ENCODE results near the gene AIG1. TPM values are rescaled to one million over a fixed set of nuclear protein-coding genes. Genes with fewer than 3 reads are reported as not detected.

AIG1 gene
- total and polyA plus RNA-seq, 2 experiments from 2014 or later, result 92.8 to 102 TPM

DNA sequence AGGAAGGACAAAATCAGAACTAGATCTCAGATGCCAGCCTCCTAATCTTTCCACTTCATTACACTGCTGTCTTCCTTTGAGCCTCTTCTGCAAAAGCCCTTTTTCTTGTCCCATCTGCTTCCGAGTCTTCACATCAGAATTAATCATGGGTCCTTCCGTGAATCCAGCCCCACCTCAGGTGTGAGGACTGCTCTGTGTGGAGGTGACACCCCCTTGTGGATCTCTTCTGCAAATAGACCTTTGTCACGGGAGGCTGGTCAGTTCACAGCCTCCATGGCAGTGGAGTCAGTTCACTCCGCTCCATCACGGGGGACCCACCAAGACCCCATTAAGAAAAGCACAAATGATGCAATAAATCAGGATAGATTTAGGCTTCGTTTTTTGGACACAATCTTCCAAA is 218.7 kb downstream of the AIG1 start:
- Histone ChIP-seq H3K79me2 (no peaks in the 10 kb centered on the region), H2AFZ (no peak overlapping the region), H3K4me1 (ENCODE audit: insufficient read depth) (no peaks in the 10 kb centered on the region), H3K36me3 (replicated peaks; ENCODE audit: insufficient read depth, low read depth) (no peaks in the 10 kb centered on the region), H3K27ac (no peak overlapping the region), H3K4me2 (no peak overlapping the region), H4K20me1 (ENCODE audit: insufficient read depth, poor library complexity, severe bottlenecking) (no peaks in the 10 kb centered on the region), H3K4me3 (no peak overlapping the region), H3K27me3 (no peaks in the 10 kb centered on the region), H3K9me3 (ENCODE audit: low read depth) (no peaks in the 10 kb centered on the region), H3K9me2 (replicated peaks; ENCODE audit: insufficient read depth) (no peaks in the 10 kb centered on the region)
- peak; percentile 47 for DNase-seq (ENCODE audit: low spot score)
- TF ChIP-seq CTCF (IDR thresholded peaks at IDR 0.05; ENCODE audit: poor library complexity), result peak; percentile 43
- TF ChIP-seq EZH2 (IDR thresholded peaks at IDR 0.05; ENCODE audit: borderline replicate concordance), result no peak
- 72% methylated on average over 6 of the region's 6 CpGs for WGBS (ENCODE audit: low lambda C conversion rate, missing lambda C conversion rate)

GRCh38 chr6:143283887-143284645 is 223.4 kb downstream of the AIG1 start:
- H4K20me1 ChIP-seq (ENCODE audit: insufficient read depth, poor library complexity, severe bottlenecking), result no peaks in the 10 kb centered on the region
- no peak overlapping the region for H3K4me3 ChIP-seq
- no peak overlapping the region for H2AFZ ChIP-seq
- no peaks in the 10 kb centered on the region for H3K4me1 ChIP-seq (ENCODE audit: insufficient read depth)
- no peaks in the 10 kb centered on the region for H3K36me3 ChIP-seq (replicated peaks; ENCODE audit: insufficient read depth, low read depth)
- H3K9me3 ChIP-seq (ENCODE audit: low read depth), result no peaks in the 10 kb centered on the region
- H3K9me2 ChIP-seq (replicated peaks; ENCODE audit: insufficient read depth), result no peaks in the 10 kb centered on the region
- H3K4me2 ChIP-seq, result no peak overlapping the region
- 89% methylated on average over 13 of the region's 13 CpGs for WGBS (ENCODE audit: low lambda C conversion rate, missing lambda C conversion rate)
- no peaks in the 10 kb centered on the region for H3K79me2 ChIP-seq
- H3K27me3 ChIP-seq, result no peaks in the 10 kb centered on the region
- DNase-seq (ENCODE audit: low spot score), result no peak
- H3K27ac ChIP-seq, result no peak overlapping the region
- TF ChIP-seq EZH2phosphoT487 (IDR thresholded peaks at IDR 0.05; ENCODE audit: low read depth, severe bottlenecking, unreplicated experiment) (no peak), CTCF (IDR thresholded peaks at IDR 0.05; ENCODE audit: poor library complexity) (no peak), EZH2 (IDR thresholded peaks at IDR 0.05; ENCODE audit: borderline replicate concordance) (no peak)

- peak; percentile 14 for DNase-seq (ENCODE audit: low spot score)
- peak overlapping the region; percentile 8 for H3K27ac ChIP-seq
- no peaks in the 10 kb centered on the region for H3K79me2 ChIP-seq
- H3K9me2 ChIP-seq (replicated peaks; ENCODE audit: insufficient read depth), result no peaks in the 10 kb centered on the region
- 72% methylated on average over 5 of the region's 5 CpGs for WGBS (ENCODE audit: low lambda C conversion rate, missing lambda C conversion rate)
- no peaks in the 10 kb centered on the region for H4K20me1 ChIP-seq (ENCODE audit: insufficient read depth, poor library complexity, severe bottlenecking)
- no peaks in the 10 kb centered on the region for H3K27me3 ChIP-seq
- H3K36me3 ChIP-seq (replicated peaks; ENCODE audit: insufficient read depth, low read depth), result no peaks in the 10 kb centered on the region
- no peak overlapping the region for H3K4me2 ChIP-seq
- H2AFZ ChIP-seq, result no peak overlapping the region
- TF ChIP-seq CTCF (IDR thresholded peaks at IDR 0.05; ENCODE audit: poor library complexity), result no peak
- no peak for TF ChIP-seq EZH2 (IDR thresholded peaks at IDR 0.05; ENCODE audit: borderline replicate concordance)
- TF ChIP-seq EZH2phosphoT487 (IDR thresholded peaks at IDR 0.05; ENCODE audit: low read depth, severe bottlenecking, unreplicated experiment), result no peak
- no peaks in the 10 kb centered on the region for H3K9me3 ChIP-seq (ENCODE audit: low read depth)
- no peaks in the 10 kb centered on the region for H3K4me1 ChIP-seq (ENCODE audit: insufficient read depth)
- no peak overlapping the region for H3K4me3 ChIP-seq
Measured at GRCh38 chr6:143286251-143286795, 225.6 kb downstream of the AIG1 start.

All from hepatocyte (in vitro differentiated cells).